NCI-H1092 (cell line): ENCODE data around the gene PXK.

Source experiments
- DNase-seq: peaks from one replicate; lab custom pipeline; 2025; lab: John Stamatoyannopoulos, UW

Gene PXK

GRCh38 chr3:58466899-58467563 lies 134.3 kb downstream of the PXK start:
- DNase-seq: no peak

GRCh38 chr3:58469096-58469495 lies 136.4 kb downstream of the PXK start:
- DNase-seq: no peak

- DNase-seq: no peak
Observed at GRCh38 chr3:58470363-58471024, 137.8 kb downstream of the PXK start.

GRCh38 chr3:58471025-58471887 lies 138.6 kb downstream of the PXK start:
- peak; percentile 69 for DNase-seq

- DNase-seq: no peak
Observed at GRCh38 chr3:58473275-58473674, 140.6 kb downstream of the PXK start.

GRCh38 chr3:58474348-58474911 lies 141.7 kb downstream of the PXK start:
- DNase-seq: no peak

- DNase-seq: no peak
Observed at GRCh38 chr3:58474967-58475578, 142.4 kb downstream of the PXK start.
